Ovary (tissue), 9 donors: ENCODE results near the gene NUP42. TPM values are rescaled to one million over a fixed set of nuclear protein-coding genes. Genes with fewer than 3 reads are reported as not detected.
A peak's percentile ranks its signal among the peaks of the same experiment; 100 is the strongest.

Experiments
- DNase-seq, 5 donors: peaks; one replicate each; pipeline ENCODE4 v3.0.0-alpha.2; 2019 to 2020
- H3K27ac ChIP-seq, 2 donors: fragments of 200-600 bp; one replicate each; pipeline versions ENCODE4 v1.5.1 to v1.8.0; 2019 to 2022
- H3K27me3 ChIP-seq: fragments of 200-600 bp; one replicate; pipeline ENCODE4 v1.8.0; 2022
- H3K36me3 ChIP-seq: fragments of 200-600 bp; sonication (generic); one replicate; pipeline ENCODE4 v1.5.1; 2019
- H3K4me1 ChIP-seq: one replicate; pipeline ENCODE4 v1.8.1; 2013; ENCODE audit warnings: mild to moderate bottlenecking, moderate library complexity; ENCODE audit not compliant: insufficient read depth
- H3K4me3 ChIP-seq: fragments of 200-600 bp; sonication (generic); one replicate; pipeline ENCODE4 v1.5.1; 2017
- H3K9me3 ChIP-seq, 2 donors: fragments of 200-600 bp in 1 of 2; sonication (generic) in 1 of 2; one replicate each; pipeline versions ENCODE4 v1.5.1 to v1.8.1; 2013 to 2019; ENCODE audit warnings: mild to moderate bottlenecking in 1 of 2, moderate library complexity in 1 of 2
- CTCF ChIP-seq, 3 donors: fragments of 450-650 bp in 2 of 3; fragments of 200-600 bp in 1 of 3; IDR thresholded peaks; one replicate each; pipeline versions ENCODE4 v1.5.1 to v1.8.0; 2016 to 2022; ENCODE audit warnings: antibody characterized with exemption in 3 of 3, mild to moderate bottlenecking in 1 of 3
- EP300 ChIP-seq: sonication (generic); formaldehyde crosslinking; IDR thresholded peaks from one replicate; pipeline ENCODE4 v1.6.1; 2017; ENCODE audit warnings: antibody characterized with exemption
- POLR2A ChIP-seq: fragments of 450-650 bp; IDR thresholded peaks from one replicate; pipeline ENCODE4 v1.6.1; 2017; ENCODE audit warnings: antibody characterized with exemption, mild to moderate bottlenecking, moderate library complexity
- WGBS, 3 donors: extraction: QIAGEN DNeasy Blood & Tissue Kit in 1 of 3; methylation state at CpG; one replicate each; pipeline versions ENCODE4 v1.1.5 to v1.1.7; 2013 to 2017; 5-methylcytosine and 5-hydroxymethylcytosine counted together
- intact Hi-C, 4 donors: fragments of 100-400 bp; cut with DNase I; formaldehyde crosslinking; loops; one replicate each; pipeline versions ENCODE4 v1.11.0 to v1.15.1; 2022 to 2023
- polyA plus RNA-seq, 2 donors: library from polyadenylated mRNA; stranded (reverse); fragments of 200-250 nt in 1 of 2; fragments of 350-450 nt in 1 of 2; fragmentation: Illumina TruSeq in 1 of 2; extraction: RNeasy Lipid Tissue Mini Kit (QIAGEN cat#74804) in 1 of 2; gene quantifications; one replicate each; pipeline ENCODE4 v1.2.3, GENCODE V29; 2013 to 2014
- total RNA-seq, 7 donors: library from RNA; depleted of rRNA in 2 of 7; stranded (reverse); fragments of >200 nt in 2 of 7; fragmentation: NEBNext Ultra II Directional in 3 of 7; extraction: Animal tissue kit (Norgen Biotek cat#: 25700) in 3 of 7; gene quantifications; one replicate each; pipeline versions ENCODE4 v1.1.0 to v1.2.4, GENCODE V29; 2016 to 2023
- donor health status: DM: no; HTN: no; CAD: no; lungs with moderate emphysema.
- donor health status: DM: no; HTN: no; CAD: no.
- donor health status: Bipolar disorder and iron deficiency.
- donor health status: DM: yes; HTN: yes; CAD: no.
- donor health status: DM: no; HTN: no; CAD: no.
- donor health status: DM: yes; HTN: yes; CAD: no.

NUP42 gene
- total and polyA plus RNA-seq, 9 donors = 17.6 to 30.8 (median 23.1) TPM

- Histone ChIP-seq H3K27ac (no peak overlapping the region), H3K4me3 (no peak overlapping the region), H3K36me3 (no peaks in the 10 kb centered on the region), H3K4me1 (no peaks in the 10 kb centered on the region), H3K9me3 (no peaks in the 10 kb centered on the region), H3K27me3 (no peaks in the 10 kb centered on the region)
- TF ChIP-seq POLR2A = no peak
- TF ChIP-seq EP300 = no peak
- no peak for TF ChIP-seq CTCF (IDR thresholded peaks at IDR 0.05)
- WGBS, 3 donors = 75 to 83% (median 79%) methylated on average over 5 of the region's 5 CpGs
- no peak for DNase-seq
- intact Hi-C loops = no loop called here
These were observed 14.2 kb upstream of the NUP42 start for GRCh38 chr7:23167691-23168090.

GRCh38 chr7:23168111-23168885, 13.6 kb upstream of the NUP42 start:
- DNase-seq = no peak
- Histone ChIP-seq H3K4me1 (no peaks in the 10 kb centered on the region), H3K27me3 (no peaks in the 10 kb centered on the region), H3K27ac (no peak overlapping the region), H3K4me3 (no peak overlapping the region), H3K9me3 (no peaks in the 10 kb centered on the region), H3K36me3 (no peaks in the 10 kb centered on the region)
- whole genome bisulfite sequencing, 3 donors = 79 to 86% (median 82%) methylated on average over 8 of the region's 8 CpGs
- TF ChIP-seq POLR2A (no peak), CTCF (IDR thresholded peaks at IDR 0.05) (no peak), EP300 (no peak)
- intact Hi-C loops = no loop called here

GRCh38 chr7:23175938-23176337, 5.9 kb upstream of the NUP42 start:
- H3K36me3 ChIP-seq = no peaks in the 10 kb centered on the region
- intact Hi-C loops = no loop called here
- no peak overlapping the region for H3K4me3 ChIP-seq
- no peaks in the 10 kb centered on the region for H3K9me3 ChIP-seq
- 96 to 98% (median 97%) methylated on average over 2 of the region's 2 CpGs for WGBS, 3 donors
- no peaks in the 10 kb centered on the region for H3K27me3 ChIP-seq
- DNase-seq = no peak
- TF ChIP-seq POLR2A = no peak
- TF ChIP-seq CTCF (IDR thresholded peaks at IDR 0.05) = no peak
- no peak for TF ChIP-seq EP300
- H3K4me1 ChIP-seq = peaks cover under 1% of the 10 kb centered on the region
- H3K27ac ChIP-seq = no peak overlapping the region

GRCh38 chr7:23183279-23184012, 1.6 kb downstream of the NUP42 start:
- DNase-seq = no peak
- intact Hi-C loops = loop anchor here in 1 of 4 donors (5.0 to 10.0 kb wide), 2 partner anchors 61 to 76 kb away; partner anchors contain the start of genes GPNMB and KLHL7
- peaks cover 10% of the 10 kb centered on the region for H3K4me1 ChIP-seq
- H3K9me3 ChIP-seq = no peaks in the 10 kb centered on the region
- no peaks in the 10 kb centered on the region for H3K36me3 ChIP-seq
- peak overlapping the region; percentile 84 for H3K4me3 ChIP-seq
- 90 to 91% (median 91%) methylated on average over 20 of the region's 20 CpGs for WGBS, 3 donors
- H3K27me3 ChIP-seq = no peaks in the 10 kb centered on the region
- H3K27ac ChIP-seq = no peak overlapping the region
- TF ChIP-seq EP300 = no peak
- no peak for TF ChIP-seq CTCF (IDR thresholded peaks at IDR 0.05)
- no peak for TF ChIP-seq POLR2A
